GM23248 (cell line): Measurements from ENCODE around the gene CRYM. TPM values are rescaled to one million over a fixed set of nuclear protein-coding genes. Genes with fewer than 3 reads are reported as not detected.
A peak's percentile ranks its signal among the peaks of the same experiment; 100 is the strongest.

Experiments used
- DNase-seq: peaks from one replicate; pipeline ENCODE4 v3.0.0-alpha.2; 2015
- H2AFZ ChIP-seq: fragments of 200-600 bp; sonication (generic); 2 replicates; pipeline ENCODE4 v1.6.1; 2016; ENCODE audit warnings: antibody characterized with exemption
- H3F3A ChIP-seq: fragments of 200-600 bp; sonication (generic); 2 replicates; pipeline ENCODE4 v1.6.1; 2016; ENCODE audit warnings: mild to moderate bottlenecking, antibody characterized with exemption, mixed run types; ENCODE audit not compliant: insufficient read depth
- H3K27ac ChIP-seq: fragments of 200-600 bp; sonication (generic); 2 replicates; pipeline ENCODE4 v1.5.1; 2016; ENCODE audit warnings: mild to moderate bottlenecking
- H3K27me3 ChIP-seq: fragments of 200-600 bp; sonication (generic); replicated peaks from 2 replicates; pipeline ENCODE4 v1.6.1; 2016; ENCODE audit warnings: mild to moderate bottlenecking; ENCODE audit not compliant: insufficient read depth
- H3K36me3 ChIP-seq: fragments of 200-600 bp; sonication (generic); 2 replicates; pipeline ENCODE4 v1.6.1; 2016; ENCODE audit warnings: low read depth, mild to moderate bottlenecking
- H3K4me1 ChIP-seq: fragments of 200-600 bp; sonication (generic); 2 replicates; pipeline ENCODE4 v1.6.1; 2016; ENCODE audit warnings: mild to moderate bottlenecking; ENCODE audit not compliant: insufficient read depth
- H3K4me2 ChIP-seq: fragments of 200-600 bp; sonication (generic); one replicate; pipeline ENCODE4 v1.6.1; 2016; ENCODE audit warnings: mild to moderate bottlenecking; ENCODE audit not compliant: unreplicated experiment
- H3K4me3 ChIP-seq: fragments of 200-600 bp; sonication (generic); 2 replicates; pipeline ENCODE4 v1.5.1; 2016; ENCODE audit warnings: mild to moderate bottlenecking
- H3K79me2 ChIP-seq: fragments of 200-600 bp; sonication (generic); 2 replicates; pipeline ENCODE4 v1.6.1; 2016; ENCODE audit warnings: mild to moderate bottlenecking; ENCODE audit not compliant: insufficient read depth
- H3K9ac ChIP-seq: fragments of 200-600 bp; sonication (generic); 2 replicates; pipeline ENCODE4 v1.6.1; 2016; ENCODE audit warnings: mild to moderate bottlenecking
- H3K9me2 ChIP-seq: fragments of 200-600 bp; sonication (generic); 2 replicates; pipeline ENCODE4 v1.6.1; 2016; ENCODE audit warnings: mixed run types, mild to moderate bottlenecking, moderate library complexity; ENCODE audit not compliant: insufficient read depth
- H3K9me3 ChIP-seq: fragments of 200-600 bp; sonication (generic); one replicate; pipeline ENCODE4 v1.6.1; 2017; ENCODE audit warnings: low read depth
- H4K20me1 ChIP-seq: fragments of 200-600 bp; sonication (generic); 2 replicates; pipeline ENCODE4 v1.6.0; 2016; ENCODE audit not compliant: insufficient read depth
- EZH2 ChIP-seq: fragments of 200-600 bp; sonication (generic); IDR thresholded peaks from 2 replicates; pipeline ENCODE4 v1.6.1; 2018; ENCODE audit warnings: antibody characterized with exemption, mild to moderate bottlenecking; ENCODE audit not compliant: insufficient read depth, poor library complexity, severe bottlenecking
- EZH2phosphoT487 ChIP-seq: fragments of 200-600 bp; sonication (generic); IDR thresholded peaks from 2 replicates; pipeline ENCODE4 v1.6.1; 2018; ENCODE audit warnings: antibody characterized with exemption, moderate library complexity, mild to moderate bottlenecking, low read depth; ENCODE audit not compliant: insufficient read depth
- WGBS, 2 experiments: methylation state at CpG; one replicate each; pipeline ENCODE4 v1.1.6; 2015 to 2017; ENCODE audit warnings: low lambda C conversion rate in 2 of 2, low coverage in 1 of 2; ENCODE audit errors: missing lambda C conversion rate in 2 of 2; 5-methylcytosine and 5-hydroxymethylcytosine counted together
- in situ Hi-C: fragments of 300-500 bp; cut with MboI; formaldehyde crosslinking; loops from 2 replicates; pipeline ENCODE4 v1.15.0; 2020
- polyA plus RNA-seq: library from polyadenylated mRNA; unstranded; fragments of >200 nt; fragmentation: Nextera tagmentation; extraction: Ambion mirVana; gene quantifications from 2 replicates; pipeline ENCODE4 v1.2.1, GENCODE V29; 2016
- total RNA-seq: library from RNA; depleted of rRNA; stranded (reverse); fragments of >200 nt; shearing (Covaris generic); gene quantifications from 2 replicates; pipeline ENCODE4 v1.2.3, GENCODE V29; 2014

Gene CRYM
- total and polyA plus RNA-seq, 2 experiments from 2014 or later, result not detected

DNA sequence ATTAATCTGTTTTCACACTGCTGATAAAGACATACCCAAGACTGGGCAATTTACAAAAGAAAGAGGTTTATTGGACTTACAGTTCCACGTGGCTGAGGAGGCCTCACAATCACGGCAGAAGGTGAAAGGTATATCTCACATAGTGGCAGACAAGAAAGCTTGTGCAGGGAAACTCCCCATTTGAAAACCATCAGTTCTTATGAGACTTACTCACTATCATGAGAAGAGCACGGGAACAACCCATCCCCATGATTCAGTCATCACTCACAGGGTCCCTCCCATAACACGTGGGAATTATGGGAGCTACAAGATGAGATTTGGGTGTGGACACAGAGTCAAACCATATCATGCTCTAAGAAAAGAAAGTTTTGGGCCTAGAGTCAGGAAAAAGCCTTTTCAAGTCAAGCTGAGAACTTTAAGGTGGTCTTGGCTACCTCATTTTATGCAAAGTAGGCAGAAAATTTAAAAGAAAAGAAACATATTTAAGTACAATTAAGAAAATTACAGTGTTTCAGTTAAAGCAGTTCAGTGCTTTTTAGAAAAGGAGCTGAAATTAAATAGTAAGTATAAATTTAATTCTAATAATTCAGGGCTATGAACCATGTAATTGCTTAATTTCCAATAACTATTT lies 24.9 kb upstream of the CRYM start:
- peak overlapping the region; percentile 90 for H3K4me3 ChIP-seq
- no peaks in the 10 kb centered on the region for H3K36me3 ChIP-seq
- peak overlapping the region; percentile 85 for H3K9ac ChIP-seq
- no peaks in the 10 kb centered on the region for H3K9me3 ChIP-seq
- peak overlapping the region; percentile 95 for H2AFZ ChIP-seq
- peaks cover 10% of the 10 kb centered on the region for H3F3A ChIP-seq
- TF ChIP-seq EZH2, result no peak
- H3K4me1 ChIP-seq, result peaks cover 20% of the 10 kb centered on the region
- in situ Hi-C loops, result no loop called here
- WGBS, 2 experiments, result 2 to 4% methylated on average over 4 of the region's 4 CpGs
- H3K27me3 ChIP-seq, result no peaks in the 10 kb centered on the region
- no peaks in the 10 kb centered on the region for H3K9me2 ChIP-seq
- peak overlapping the region; percentile 90 for H3K27ac ChIP-seq
- peak; percentile 91 for DNase-seq
- H3K79me2 ChIP-seq, result peaks cover 12% of the 10 kb centered on the region; the same call in 1 of the 2 replicates
- H3K4me2 ChIP-seq, result peak overlapping the region; percentile 89
- no peaks in the 10 kb centered on the region for H4K20me1 ChIP-seq

DNA sequence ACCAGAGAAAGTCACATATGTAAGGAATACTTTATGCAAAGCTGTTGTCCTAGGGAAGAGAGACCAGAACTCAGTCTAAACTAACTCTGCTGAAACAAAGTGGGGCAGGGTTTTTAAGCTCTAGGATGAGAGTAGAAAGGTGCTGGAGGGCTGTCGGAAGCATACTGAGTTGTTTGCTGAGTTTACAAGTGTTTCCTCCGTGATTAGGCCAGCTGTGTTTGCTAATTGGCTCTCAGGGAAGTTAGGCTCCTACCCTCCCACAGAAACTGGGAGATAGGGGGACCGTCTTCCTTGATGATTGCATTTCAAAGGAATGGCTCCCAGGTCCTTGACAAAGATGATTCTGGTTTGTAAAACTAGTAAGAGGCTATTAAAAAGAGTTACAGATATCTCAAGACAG lies 24.4 kb upstream of the CRYM start:
- Histone ChIP-seq H3K36me3 (no peaks in the 10 kb centered on the region), H3K27ac (peak overlapping the region; percentile 90), H3K9ac (peak overlapping the region; percentile 85), H3F3A (peaks cover 10% of the 10 kb centered on the region), H3K4me1 (peaks cover 20% of the 10 kb centered on the region), H4K20me1 (no peaks in the 10 kb centered on the region), H3K9me2 (no peaks in the 10 kb centered on the region), H2AFZ (peak overlapping the region; percentile 95), H3K79me2 (peaks cover 12% of the 10 kb centered on the region; the same call in 1 of the 2 replicates), H3K9me3 (no peaks in the 10 kb centered on the region), H3K27me3 (no peaks in the 10 kb centered on the region), H3K4me2 (peak overlapping the region; percentile 89), H3K4me3 (peak overlapping the region; percentile 90)
- in situ Hi-C loops, result no loop called here
- WGBS, 2 experiments, result 2 to 11% methylated on average over 3 of the region's 3 CpGs
- no peak for TF ChIP-seq EZH2
- no peak for TF ChIP-seq EZH2phosphoT487
- DNase-seq, result peak; percentile 21

DNA sequence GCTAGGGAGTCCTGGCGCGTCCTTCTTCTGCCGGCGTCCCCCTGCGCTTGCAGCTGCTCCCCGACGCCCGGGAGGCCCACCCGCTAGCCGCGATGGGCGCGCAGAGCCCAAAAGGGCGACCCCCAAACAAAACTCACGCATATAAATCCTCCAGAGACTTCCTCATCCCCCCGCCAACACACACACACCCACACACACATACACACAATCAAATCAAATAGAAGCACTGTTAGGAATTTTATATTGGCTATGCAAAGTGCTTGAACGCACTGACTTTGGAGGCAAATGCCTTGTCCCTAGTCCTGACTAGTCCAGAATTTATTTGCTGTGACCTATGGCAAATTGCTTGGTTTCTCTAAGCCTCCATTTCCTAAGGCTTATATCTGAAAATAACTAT lies 23.8 kb upstream of the CRYM start:
- in situ Hi-C loops, result no loop called here

DNA sequence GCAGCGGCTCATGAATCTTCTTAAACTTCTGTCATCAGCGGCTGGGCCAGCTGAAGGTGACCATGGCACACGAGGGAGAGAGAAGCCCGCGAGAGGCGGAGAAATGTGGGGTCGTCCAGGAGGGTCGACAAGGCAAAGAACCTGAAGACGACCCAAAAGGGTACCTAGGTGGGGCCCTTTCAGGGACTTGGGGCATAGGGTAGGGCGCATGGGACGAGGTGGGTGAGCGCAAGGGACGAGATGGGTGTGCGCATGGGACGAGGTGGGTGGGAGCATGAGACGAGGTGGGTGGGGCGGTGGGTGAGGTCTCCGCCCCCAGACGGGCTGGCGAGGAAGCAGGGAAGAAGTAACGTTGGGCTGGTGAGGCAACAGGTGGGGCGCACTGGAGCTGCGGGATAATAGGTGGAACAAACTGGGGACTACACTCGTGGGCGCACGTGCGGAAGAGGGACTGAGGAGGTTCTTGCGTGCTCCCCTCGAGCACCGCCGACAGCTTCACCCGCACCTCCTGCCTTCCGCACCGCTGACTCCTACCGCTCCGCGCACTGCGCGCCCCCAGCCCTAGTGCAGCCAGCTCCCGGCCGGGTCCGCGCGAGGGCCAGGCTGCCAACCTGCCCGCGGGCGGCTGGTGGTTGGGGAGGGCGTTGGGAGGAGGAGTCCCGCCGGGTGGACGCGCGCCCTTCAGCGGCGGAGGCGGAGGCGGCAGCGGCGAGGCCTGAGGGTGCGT lies 23.2 kb upstream of the CRYM start:
- peaks cover 12% of the 10 kb centered on the region; the same call in 1 of the 2 replicates for H3K79me2 ChIP-seq
- H3F3A ChIP-seq, result peaks cover 10% of the 10 kb centered on the region
- H3K4me1 ChIP-seq, result peaks cover 21% of the 10 kb centered on the region
- peak overlapping the region; percentile 85 for H3K9ac ChIP-seq
- H3K9me3 ChIP-seq, result no peaks in the 10 kb centered on the region
- 1 to 2% methylated on average over 34 to 41 of the region's 60 CpGs for WGBS, 2 experiments
- no peaks in the 10 kb centered on the region for H4K20me1 ChIP-seq
- peak; percentile 85 for DNase-seq
- H3K4me3 ChIP-seq, result peak overlapping the region; percentile 90
- peak overlapping the region; percentile 63 for H3K27ac ChIP-seq
- TF ChIP-seq EZH2phosphoT487, result no peak
- no peak for TF ChIP-seq EZH2
- in situ Hi-C loops, result no loop called here
- peak overlapping the region; percentile 95 for H2AFZ ChIP-seq
- no peaks in the 10 kb centered on the region for H3K36me3 ChIP-seq
- H3K4me2 ChIP-seq, result peak overlapping the region; percentile 89
- H3K9me2 ChIP-seq, result no peaks in the 10 kb centered on the region
- H3K27me3 ChIP-seq, result no peaks in the 10 kb centered on the region

More for the DNA sequence above, 23.8 kb upstream of the CRYM start:
- peak overlapping the region; percentile 95 for H2AFZ ChIP-seq
- H3K9ac ChIP-seq, result peak overlapping the region; percentile 85
- no peaks in the 10 kb centered on the region for H3K27me3 ChIP-seq
- TF ChIP-seq EZH2, result no peak
- TF ChIP-seq EZH2phosphoT487, result no peak
- peak overlapping the region; percentile 90 for H3K4me3 ChIP-seq
- H3K9me3 ChIP-seq, result no peaks in the 10 kb centered on the region
- peak overlapping the region; percentile 90 for H3K27ac ChIP-seq
- no peaks in the 10 kb centered on the region for H4K20me1 ChIP-seq
- H3K9me2 ChIP-seq, result no peaks in the 10 kb centered on the region
- peaks cover 12% of the 10 kb centered on the region; the same call in 1 of the 2 replicates for H3K79me2 ChIP-seq
- WGBS, 2 experiments, result 1 to 5% methylated on average over 12 to 17 of the region's 17 CpGs
- H3K36me3 ChIP-seq, result no peaks in the 10 kb centered on the region
- peaks cover 20% of the 10 kb centered on the region for H3K4me1 ChIP-seq
- H3K4me2 ChIP-seq, result peak overlapping the region; percentile 89
- H3F3A ChIP-seq, result peaks cover 10% of the 10 kb centered on the region
- DNase-seq, result no peak
